ENCODE measurements around the gene SERINC3.

The SERINC3 gene

GRCh38 chr20:44460795-44461141, 61.1 kb downstream of the SERINC3 start:
- in situ Hi-C loops (cut with MboI; ENCODE audit: low pct_unique_long_range_greater_than_20kb, low sequenced_read_pairs, unreplicated experiment): no loop called here
- peak; percentile 46 for DNase-seq (ENCODE audit: low spot score)
- TF ChIP-seq, protein P1, sequence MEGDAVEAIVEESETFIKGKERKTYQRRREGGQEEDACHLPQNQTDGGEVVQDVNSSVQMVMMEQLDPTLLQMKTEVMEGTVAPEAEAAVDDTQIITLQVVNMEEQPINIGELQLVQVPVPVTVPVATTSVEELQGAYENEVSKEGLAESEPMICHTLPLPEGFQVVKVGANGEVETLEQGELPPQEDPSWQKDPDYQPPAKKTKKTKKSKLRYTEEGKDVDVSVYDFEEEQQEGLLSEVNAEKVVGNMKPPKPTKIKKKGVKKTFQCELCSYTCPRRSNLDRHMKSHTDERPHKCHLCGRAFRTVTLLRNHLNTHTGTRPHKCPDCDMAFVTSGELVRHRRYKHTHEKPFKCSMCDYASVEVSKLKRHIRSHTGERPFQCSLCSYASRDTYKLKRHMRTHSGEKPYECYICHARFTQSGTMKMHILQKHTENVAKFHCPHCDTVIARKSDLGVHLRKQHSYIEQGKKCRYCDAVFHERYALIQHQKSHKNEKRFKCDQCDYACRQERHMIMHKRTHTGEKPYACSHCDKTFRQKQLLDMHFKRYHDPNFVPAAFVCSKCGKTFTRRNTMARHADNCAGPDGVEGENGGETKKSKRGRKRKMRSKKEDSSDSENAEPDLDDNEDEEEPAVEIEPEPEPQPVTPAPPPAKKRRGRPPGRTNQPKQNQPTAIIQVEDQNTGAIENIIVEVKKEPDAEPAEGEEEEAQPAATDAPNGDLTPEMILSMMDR (IDR thresholded peaks at IDR 0.05; ENCODE audit: extremely low read depth, insufficient read depth, missing control alignments): peak; percentile 33

- no peak for DNase-seq (ENCODE audit: low spot score)
Observed at GRCh38 chr20:44459271-44459670, 62.6 kb downstream of the SERINC3 start.

GRCh38 chr20:44457016-44457415, 64.9 kb downstream of the SERINC3 start:
- in situ Hi-C loops (cut with MboI; ENCODE audit: low pct_unique_long_range_greater_than_20kb, low sequenced_read_pairs, unreplicated experiment): no loop called here
- TF ChIP-seq, protein P1 (IDR thresholded peaks at IDR 0.05; ENCODE audit: extremely low read depth, insufficient read depth, missing control alignments): no peak
- DNase-seq (ENCODE audit: low spot score): no peak

More at GRCh38 chr20:44459271-44459670, 62.6 kb downstream of the SERINC3 start:
- TF ChIP-seq, protein P1 (IDR thresholded peaks at IDR 0.05; ENCODE audit: extremely low read depth, insufficient read depth, missing control alignments): no peak
- in situ Hi-C loops (cut with MboI; ENCODE audit: low pct_unique_long_range_greater_than_20kb, low sequenced_read_pairs, unreplicated experiment): no loop called here

DNA sequence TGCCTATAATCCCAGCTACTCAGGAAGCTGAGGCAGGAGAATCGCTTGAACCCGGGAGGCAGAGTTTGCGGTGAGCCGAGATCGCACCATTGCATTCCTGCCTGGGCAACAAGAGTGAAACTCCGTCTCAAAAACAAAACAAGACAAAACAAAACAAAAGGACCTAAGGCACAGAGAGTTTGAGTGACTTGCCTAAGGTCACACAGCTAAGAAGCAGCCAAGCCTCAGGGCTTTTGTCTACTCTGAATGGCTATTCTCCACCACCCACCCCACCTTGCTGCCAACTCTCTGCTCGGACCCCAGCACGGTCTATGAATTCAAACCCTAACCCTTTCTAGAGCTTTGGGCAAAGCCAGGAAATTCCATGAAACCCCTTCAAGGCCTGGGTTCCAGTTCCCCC, 65.3 kb downstream of the SERINC3 start:
- TF ChIP-seq, protein P1 (IDR thresholded peaks at IDR 0.05; ENCODE audit: extremely low read depth, insufficient read depth, missing control alignments): no peak
- DNase-seq (ENCODE audit: low spot score): no peak
- in situ Hi-C loops (cut with MboI; ENCODE audit: low pct_unique_long_range_greater_than_20kb, low sequenced_read_pairs, unreplicated experiment): no loop called here

- TF ChIP-seq, protein P1 (IDR thresholded peaks at IDR 0.05; ENCODE audit: extremely low read depth, insufficient read depth, missing control alignments): no peak
- in situ Hi-C loops (cut with MboI; ENCODE audit: low pct_unique_long_range_greater_than_20kb, low sequenced_read_pairs, unreplicated experiment): no loop called here
- no peak for DNase-seq (ENCODE audit: low spot score)
Observed at GRCh38 chr20:44455126-44455525, 66.7 kb downstream of the SERINC3 start.

DNA sequence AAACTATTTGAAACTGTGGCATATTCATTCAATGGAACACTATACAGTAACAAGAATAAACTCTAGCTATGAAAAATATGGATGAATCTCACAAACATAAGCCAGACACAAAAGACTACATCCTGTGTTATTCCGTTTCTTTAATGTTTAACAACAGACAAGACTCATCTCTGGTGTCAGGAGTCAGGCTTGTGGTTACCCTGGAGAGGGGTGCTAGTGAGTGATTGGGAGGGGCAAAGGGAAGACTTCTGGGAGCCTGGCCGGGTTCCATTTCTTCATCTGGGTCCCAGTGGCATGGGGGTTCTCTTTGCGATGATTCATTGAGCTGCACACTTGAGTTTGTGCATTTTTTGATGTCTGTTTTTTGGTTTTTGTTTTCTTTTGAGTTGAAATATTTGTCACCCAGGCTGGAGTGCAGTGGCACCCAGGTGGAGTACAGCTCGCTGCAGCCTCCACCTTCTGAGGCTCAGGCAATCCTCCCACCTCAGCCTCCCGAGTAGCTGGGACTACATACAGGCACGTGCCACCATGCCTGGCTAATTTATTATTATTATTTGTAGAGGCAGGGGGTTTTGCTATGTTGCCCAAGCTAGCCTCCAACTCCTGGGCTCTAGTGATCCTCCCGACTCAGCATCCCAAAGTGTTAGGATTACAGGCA, 67.4 kb downstream of the SERINC3 start:
- TF ChIP-seq, protein P1 (IDR thresholded peaks at IDR 0.05; ENCODE audit: extremely low read depth, insufficient read depth, missing control alignments): no peak
- in situ Hi-C loops (cut with MboI; ENCODE audit: low pct_unique_long_range_greater_than_20kb, low sequenced_read_pairs, unreplicated experiment): no loop called here
- DNase-seq (ENCODE audit: low spot score): no peak
